ENCODE results near the gene MTO1.
A peak's percentile ranks its signal among the peaks of the same experiment; 100 is the strongest.
"Not testable (repeated sequence)": the region's sequence is repeated elsewhere in the genome, so short reads cannot be mapped to it uniquely, and the experiment has no call there.

The MTO1 gene

GRCh38 chr6:73452107-73452461 is 9.5 kb upstream of the MTO1 start, which contains the start of gene CGAS:
Gene CGAS, minus strand, starts transcription at chr6:73452297. Its CDS starts 116 bp downstream, at chr6:73452181.
- Histone ChIP-seq H3K27ac (peak within 1 kb of the TSS; percentile 84 to 98 (median 97)), H3K4me1 (peaks cover 38 to 74% (median 60%) of the 10 kb centered on the region in 10 experiments), H3K9ac (peak within 1 kb of the TSS; percentile 91 to 98 (median 95)), H3K4me2 (peak within 1 kb of the TSS; percentile 82 to 94 (median 86)), H3K27me3 (no peaks in the 10 kb centered on the region), H3K9me3 (replicated peaks in 1 of 11) (no peaks in the 10 kb centered on the region; a peak in 3 of 22 replicates), H4K20me1 (peaks cover 17 to 40% (median 33%) of the 10 kb centered on the region in 11 experiments; a peak in 20 of 22 replicates), H3K36me3 (peaks cover 11 to 35% (median 31%) of the 10 kb centered on the region in 11 experiments; a peak in 21 of 22 replicates), H3K4me3 (peak within 1 kb of the TSS; percentile 80 to 95 (median 86))
- no peak for TF ChIP-seq Cebpa-rat (IDR thresholded peaks at IDR 0.05)

DNA sequence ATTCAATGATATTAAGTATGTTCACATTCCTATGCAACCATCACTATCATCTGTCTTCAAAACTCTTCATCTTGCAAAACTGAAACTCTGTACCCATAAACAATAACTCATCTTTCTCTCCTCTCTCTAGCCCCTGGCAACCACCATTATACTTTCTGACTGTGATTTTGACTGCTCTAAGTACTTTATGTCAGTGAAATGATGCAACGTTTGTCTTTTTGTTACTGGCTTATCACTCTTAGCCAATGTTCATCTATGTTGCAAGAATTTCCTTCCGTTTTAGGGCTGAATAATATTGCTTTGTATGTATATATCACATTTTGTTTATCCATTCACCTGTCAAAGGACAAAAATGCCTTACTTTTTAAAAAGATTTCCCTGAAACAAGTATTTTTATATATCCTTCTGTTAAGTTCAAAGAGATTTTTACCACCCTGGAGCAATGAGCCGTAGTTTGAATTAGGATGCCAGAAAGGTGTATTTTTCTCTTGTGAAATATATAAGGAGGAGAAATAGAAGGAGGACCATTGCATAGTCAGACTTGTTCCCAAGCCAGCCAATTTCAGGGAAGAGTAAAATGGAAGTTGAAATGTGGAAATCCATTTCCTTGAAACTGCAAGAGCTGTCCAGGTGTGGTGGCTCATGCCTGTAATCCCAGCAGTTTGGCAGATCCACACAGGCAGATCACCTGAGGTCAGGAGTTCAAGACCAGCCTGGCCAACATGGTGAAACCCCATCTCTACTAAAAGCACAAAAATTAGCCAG is 5.5 kb upstream of the MTO1 start:
- Histone ChIP-seq H3K27ac (peak overlapping the region in 8 of 11 experiments; percentile 5 to 43 (median 24); a peak in 9 of 22 replicates), H3K9me3 (replicated peaks in 1 of 11) (no peaks in the 10 kb centered on the region), H4K20me1 (0 out of 22 replicates have a peak, but pooled peaks cover 0 to under 1% (median 0%) of the 10 kb centered on the region in 11 experiments), H3K4me1 (peaks cover 32 to 68% (median 60%) of the 10 kb centered on the region in 10 experiments), H3K36me3 (no peaks in the 10 kb centered on the region), H3K27me3 (no peaks in the 10 kb centered on the region), H3K9ac (no peak overlapping the region; a peak in 1 of 22 replicates), H3K4me2 (peak overlapping the region in 10 of 11 experiments; percentile 0 to 37 (median 26); a peak in 10 of 22 replicates), H3K4me3 (no peak overlapping the region)
- TF ChIP-seq Cebpa-rat (IDR thresholded peaks at IDR 0.05), result peak in 2 of 11 experiments; percentile 35 to 40; a peak in 2 of 22 replicates

- Histone ChIP-seq H3K9ac (peak overlapping the region in 7 of 11 experiments; percentile 2 to 99 (median 40); a peak in 6 of 22 replicates), H3K36me3 (peaks cover 0 to 16% (median 10%) of the 10 kb centered on the region in 11 experiments; a peak in 16 of 22 replicates), H3K4me2 (peak overlapping the region; percentile 54 to 97 (median 85)), H3K27ac (peak overlapping the region in 9 of 11 experiments; percentile 27 to 100 (median 97); a peak in 16 of 22 replicates), H3K4me1 (peaks cover 45 to 69% (median 65%) of the 10 kb centered on the region in 10 experiments)
- not testable (repeated sequence) for H3K4me3 ChIP-seq; H3K27me3 ChIP-seq; H4K20me1 ChIP-seq; H3K9me3 ChIP-seq (replicated peaks in 1 of 11)
Measured at GRCh38 chr6:73459474-73459873, 2.1 kb upstream of the MTO1 start.

DNA sequence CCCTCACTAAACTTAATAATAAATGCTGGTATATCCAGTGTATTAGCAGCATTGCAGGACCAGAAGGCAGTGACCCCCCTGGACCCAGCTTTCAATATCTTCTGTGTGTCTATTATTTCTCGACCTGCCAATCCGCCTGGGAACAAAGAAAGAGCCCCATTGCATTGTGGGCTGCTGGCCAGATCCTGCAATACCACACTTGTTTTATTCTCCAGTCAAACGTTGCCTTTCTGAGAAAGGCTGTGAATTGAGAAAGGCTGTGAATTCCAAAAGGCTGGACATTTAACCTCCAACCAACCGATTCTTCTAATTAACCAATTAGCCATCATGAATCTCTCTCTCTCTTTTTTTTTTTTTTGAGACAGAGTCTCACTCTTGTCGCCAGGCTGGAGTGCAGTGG is 1.5 kb upstream of the MTO1 start:
- Histone ChIP-seq H4K20me1 (peaks cover 0 to 4% (median 0%) of the 10 kb centered on the region in 11 experiments; a peak in 8 of 22 replicates), H3K4me2 (peak overlapping the region; percentile 73 to 97 (median 89)), H3K36me3 (peaks cover 0 to 22% (median 14%) of the 10 kb centered on the region in 11 experiments; a peak in 16 of 22 replicates), H3K27me3 (no peaks in the 10 kb centered on the region), H3K4me1 (peaks cover 43 to 67% (median 61%) of the 10 kb centered on the region in 10 experiments), H3K9me3 (replicated peaks in 1 of 11) (no peaks in the 10 kb centered on the region), H3K4me3 (peak overlapping the region in 5 of 10 experiments; percentile 80 to 85 (median 84); a peak in 8 of 20 replicates), H3K9ac (peak overlapping the region in 8 of 11 experiments; percentile 88 to 99 (median 96); a peak in 15 of 22 replicates), H3K27ac (peak overlapping the region in 8 of 11 experiments; percentile 90 to 100 (median 97); a peak in 16 of 22 replicates)
- no peak for TF ChIP-seq Cebpa-rat (IDR thresholded peaks at IDR 0.05)

DNA sequence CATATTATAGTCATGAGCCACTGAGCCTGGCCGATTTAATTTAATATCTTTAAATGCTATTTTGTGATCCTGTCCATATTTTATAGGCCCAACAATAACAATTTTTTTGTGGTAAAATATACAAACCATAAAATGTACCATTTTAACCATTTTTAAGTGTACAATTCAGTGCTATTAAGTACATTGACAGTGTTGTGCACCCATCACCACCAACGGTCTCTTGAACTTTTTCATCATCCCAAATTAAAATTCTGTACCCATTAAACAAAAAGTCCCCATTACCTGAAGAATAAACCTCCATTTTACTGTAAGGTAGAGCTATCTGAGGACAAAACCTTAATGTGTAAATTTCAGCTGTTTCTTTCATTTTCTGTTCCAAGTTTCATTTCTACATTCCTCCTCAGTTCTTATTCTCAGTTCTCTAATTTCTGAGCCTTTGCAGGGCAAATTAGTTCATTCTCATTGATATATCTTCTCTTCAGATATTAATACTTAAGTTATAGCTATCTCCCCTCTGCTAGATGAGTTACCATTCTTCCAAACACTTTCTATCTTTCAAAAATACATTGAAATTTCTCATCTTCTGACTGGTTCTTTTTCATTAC is 10.3 kb downstream of the MTO1 start:
- no peaks in the 10 kb centered on the region for H3K27me3 ChIP-seq
- H3K9ac ChIP-seq, result peak overlapping the region in 1 of 11 experiments; percentile 43; a peak in 1 of 22 replicates
- TF ChIP-seq Cebpa-rat (IDR thresholded peaks at IDR 0.05), result no peak
- peaks cover 0 to 28% (median 4%) of the 10 kb centered on the region in 11 experiments; a peak in 7 of 22 replicates for H4K20me1 ChIP-seq
- H3K4me3 ChIP-seq, result no peak overlapping the region
- peak overlapping the region in 5 of 11 experiments; percentile 4 to 59 (median 38); a peak in 5 of 22 replicates for H3K27ac ChIP-seq
- H3K4me2 ChIP-seq, result peak overlapping the region in 6 of 11 experiments; percentile 34 to 82 (median 58); a peak in 11 of 22 replicates
- H3K36me3 ChIP-seq, result peaks cover 84 to 100% (median 98%) of the 10 kb centered on the region in 11 experiments
- H3K4me1 ChIP-seq, result peaks cover 0 to 26% (median 19%) of the 10 kb centered on the region in 10 experiments; a peak in 14 of 20 replicates
- H3K9me3 ChIP-seq (replicated peaks in 1 of 11), result no peaks in the 10 kb centered on the region

- no peak overlapping the region for H3K27ac ChIP-seq
- TF ChIP-seq Cebpa-rat (IDR thresholded peaks at IDR 0.05), result no peak
- H3K4me3 ChIP-seq, result no peak overlapping the region
- no peak overlapping the region for H3K4me2 ChIP-seq
- peaks cover 0 to 24% (median 3%) of the 10 kb centered on the region in 11 experiments; a peak in 6 of 22 replicates for H4K20me1 ChIP-seq
- no peaks in the 10 kb centered on the region for H3K9me3 ChIP-seq (replicated peaks in 1 of 11)
- H3K36me3 ChIP-seq, result peaks cover 92 to 100% (median 99%) of the 10 kb centered on the region in 11 experiments
- H3K4me1 ChIP-seq, result peaks cover 0 to 12% (median 5%) of the 10 kb centered on the region in 10 experiments; a peak in 13 of 20 replicates
- H3K9ac ChIP-seq, result no peak overlapping the region
- H3K27me3 ChIP-seq, result no peaks in the 10 kb centered on the region
Measured at GRCh38 chr6:73476723-73477122, 15.2 kb downstream of the MTO1 start.

DNA sequence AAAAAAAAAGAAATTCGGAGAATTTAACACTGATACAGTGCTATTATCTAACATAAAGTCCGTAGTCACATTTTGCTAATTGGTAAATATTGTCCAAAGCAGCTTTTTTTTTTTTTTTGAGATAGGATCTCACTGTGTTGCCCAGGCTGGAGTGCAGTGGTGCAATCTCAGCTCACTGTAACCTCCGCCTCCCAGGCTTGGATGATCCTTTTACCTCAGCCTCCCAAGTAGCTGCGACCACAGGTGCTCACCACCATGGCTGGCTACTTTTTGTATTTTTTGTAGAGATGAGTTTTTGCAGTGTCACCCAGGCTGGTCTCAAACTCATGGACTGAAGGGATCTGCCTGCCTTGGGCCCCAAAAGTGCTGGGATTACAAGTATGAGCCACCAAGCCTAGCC is 15.9 kb downstream of the MTO1 start:
- H3K4me2 ChIP-seq, result no peak overlapping the region
- H3K27ac ChIP-seq, result no peak overlapping the region
- no peak overlapping the region for H3K4me3 ChIP-seq
- H3K36me3 ChIP-seq, result peaks cover 98 to 100% (median 100%) of the 10 kb centered on the region in 11 experiments
- H3K9me3 ChIP-seq (replicated peaks in 1 of 11), result no peaks in the 10 kb centered on the region
- H4K20me1 ChIP-seq, result peaks cover 0 to 29% (median 0%) of the 10 kb centered on the region in 11 experiments; a peak in 6 of 22 replicates
- H3K9ac ChIP-seq, result no peak overlapping the region
- peaks cover 0 to 5% (median 0%) of the 10 kb centered on the region in 10 experiments; a peak in 8 of 20 replicates for H3K4me1 ChIP-seq
- no peak for TF ChIP-seq Cebpa-rat (IDR thresholded peaks at IDR 0.05)
- no peaks in the 10 kb centered on the region for H3K27me3 ChIP-seq

DNA sequence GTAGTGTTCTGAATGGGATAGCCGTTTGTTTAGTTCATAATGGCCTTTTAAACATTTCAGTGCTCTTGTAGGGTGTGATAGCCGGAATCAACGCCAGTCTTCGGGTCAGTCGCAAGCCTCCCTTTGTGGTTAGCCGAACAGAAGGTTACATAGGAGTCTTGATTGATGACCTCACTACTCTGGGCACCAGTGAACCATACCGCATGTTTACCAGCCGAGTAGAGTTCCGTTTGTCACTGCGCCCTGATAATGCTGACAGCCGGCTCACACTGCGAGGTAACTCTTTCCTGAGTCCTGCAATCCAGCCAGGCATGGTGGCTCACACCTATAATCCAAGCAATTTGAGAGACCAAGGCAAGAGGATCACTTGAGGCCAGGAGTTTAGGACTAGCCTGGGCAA is 20.4 kb downstream of the MTO1 start:
- no peak overlapping the region for H3K9ac ChIP-seq
- H3K4me2 ChIP-seq, result no peak overlapping the region
- peaks cover 98 to 100% (median 100%) of the 10 kb centered on the region in 11 experiments for H3K36me3 ChIP-seq
- no peaks in the 10 kb centered on the region for H3K27me3 ChIP-seq
- H3K4me3 ChIP-seq, result no peak overlapping the region
- peaks cover 0 to 23% (median 0%) of the 10 kb centered on the region in 11 experiments; a peak in 8 of 22 replicates for H4K20me1 ChIP-seq
- no peaks in the 10 kb centered on the region for H3K9me3 ChIP-seq (replicated peaks in 1 of 11)
- H3K27ac ChIP-seq, result no peak overlapping the region
- TF ChIP-seq Cebpa-rat (IDR thresholded peaks at IDR 0.05), result no peak
- H3K4me1 ChIP-seq, result no peaks in the 10 kb centered on the region

Measured in BLaER1 treated with 17β-estradiol and CSF1 and Interleukin-3, amounts not matched to agents 10 nM and 100 nM (cell line).